Measurements from ENCODE around the gene ZMIZ1.

Gene ZMIZ1

DNA sequence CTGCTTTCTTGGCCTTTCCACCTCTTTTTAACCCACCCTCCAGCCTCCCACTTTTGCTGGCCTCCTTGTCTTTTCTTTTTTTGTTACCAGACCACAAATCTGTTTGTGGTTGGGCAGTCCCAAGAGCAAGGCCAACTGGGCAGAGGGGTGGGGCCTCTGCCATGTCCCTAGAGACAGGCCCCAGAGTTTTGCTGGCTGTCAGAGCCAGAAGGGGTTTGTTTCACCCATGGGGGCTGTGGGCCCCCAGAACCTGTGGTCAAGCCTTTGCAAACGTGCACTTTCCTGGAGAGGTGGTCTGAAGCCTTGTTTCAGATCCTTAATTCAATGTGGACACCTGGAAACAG, 10.3 kb downstream of the ZMIZ1 start:
- no peak for DNase-seq (ENCODE audit: low read depth in 2 of 3, low spot score in 2 of 3)

DNA sequence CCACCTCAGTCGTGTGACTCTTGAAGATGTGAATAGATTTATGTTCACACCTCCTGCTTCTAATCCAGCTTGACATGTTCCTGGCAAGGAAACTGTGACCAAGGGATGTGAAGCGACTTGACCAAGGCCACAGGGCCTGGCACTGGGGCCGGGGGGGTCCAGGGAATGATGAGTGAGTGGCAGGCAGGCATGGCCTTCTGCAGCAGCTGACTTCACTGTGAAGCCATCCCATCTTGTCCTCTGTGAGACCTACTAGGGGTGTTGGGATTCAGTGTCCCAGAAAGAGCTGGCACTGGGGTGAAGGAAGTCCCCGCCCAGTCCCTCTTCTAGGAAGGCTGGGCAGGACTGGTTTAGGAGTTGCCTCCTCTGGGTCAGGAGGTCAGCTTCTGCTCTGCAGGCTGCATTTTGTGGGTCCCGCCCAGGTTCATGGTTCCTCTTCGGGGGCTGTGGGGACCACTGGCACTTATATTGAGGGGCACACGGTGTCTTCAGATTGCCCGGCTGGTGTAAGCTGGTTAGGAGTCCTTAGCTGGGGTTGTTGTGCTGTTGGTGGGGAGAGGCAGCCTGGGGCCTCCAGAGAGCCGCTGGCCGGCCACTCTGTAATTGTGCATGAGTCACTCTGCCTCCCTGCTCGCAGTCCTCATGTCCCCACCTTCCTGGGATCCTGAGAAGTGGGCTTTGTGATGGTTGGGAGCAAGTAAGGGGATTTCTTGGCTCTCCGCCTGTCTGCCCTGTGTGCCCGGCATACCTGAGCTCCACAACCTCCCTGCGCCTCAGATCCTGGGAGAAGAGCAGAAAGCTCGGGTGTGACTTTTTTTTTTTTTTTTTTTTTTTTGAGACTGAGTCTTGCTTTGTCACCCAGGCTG, 11.0 kb downstream of the ZMIZ1 start:
- DNase-seq (ENCODE audit: low read depth in 2 of 3, low spot score in 2 of 3), result no peak

DNA sequence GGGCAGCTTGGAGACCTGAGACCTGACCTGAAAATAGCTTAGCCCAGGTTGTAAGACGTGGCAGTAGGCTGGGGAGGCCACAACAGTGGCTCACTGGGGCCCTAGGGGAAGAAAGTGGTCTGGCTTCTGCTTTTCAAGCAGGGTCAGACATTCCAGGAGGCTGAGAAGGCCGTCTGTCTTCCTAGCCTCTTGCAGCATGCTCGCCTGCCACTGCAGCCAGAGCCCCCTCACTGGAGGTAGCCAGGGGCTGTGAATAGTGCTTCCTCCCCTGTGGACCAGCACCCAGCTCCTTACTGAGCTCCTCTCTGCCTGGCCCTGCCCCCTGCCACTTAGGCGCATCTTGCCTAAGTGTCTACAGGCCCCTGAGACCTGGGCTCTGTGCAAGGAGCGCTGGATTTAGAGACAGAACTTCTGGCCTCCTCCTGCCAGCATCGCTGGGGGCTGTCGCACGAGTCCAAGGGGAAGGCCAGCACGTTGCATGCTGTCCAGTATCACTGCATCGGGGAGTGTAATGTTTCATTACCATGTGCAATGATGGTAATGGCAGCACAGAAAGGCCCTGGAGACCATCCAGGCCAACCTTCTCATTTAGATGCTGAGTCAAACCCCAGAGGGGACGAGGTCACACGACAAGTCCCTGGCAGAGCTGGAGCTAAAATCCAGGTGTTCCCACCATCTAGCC, 12.7 kb downstream of the ZMIZ1 start:
- DNase-seq (ENCODE audit: low read depth in 2 of 3, low spot score in 2 of 3), result no peak

DNA sequence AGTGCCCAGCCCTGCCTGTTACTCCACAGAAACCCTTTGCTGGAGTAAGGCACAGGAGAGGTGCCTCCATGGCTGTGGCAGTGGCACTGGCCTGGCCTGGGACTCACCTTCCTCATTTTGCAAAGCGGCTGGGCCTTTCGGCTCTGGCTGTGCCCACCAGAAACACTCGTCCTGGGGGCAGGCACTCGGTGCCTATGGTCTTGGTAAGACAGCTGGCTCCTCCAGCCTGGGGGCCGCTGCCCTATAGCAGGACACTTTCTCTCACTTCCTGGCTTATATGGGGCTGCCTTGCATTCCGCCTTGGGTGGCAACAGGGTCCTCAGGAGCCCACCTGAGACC, 13.2 kb downstream of the ZMIZ1 start:
- DNase-seq (ENCODE audit: low read depth in 2 of 3, low spot score in 2 of 3), result no peak

DNA sequence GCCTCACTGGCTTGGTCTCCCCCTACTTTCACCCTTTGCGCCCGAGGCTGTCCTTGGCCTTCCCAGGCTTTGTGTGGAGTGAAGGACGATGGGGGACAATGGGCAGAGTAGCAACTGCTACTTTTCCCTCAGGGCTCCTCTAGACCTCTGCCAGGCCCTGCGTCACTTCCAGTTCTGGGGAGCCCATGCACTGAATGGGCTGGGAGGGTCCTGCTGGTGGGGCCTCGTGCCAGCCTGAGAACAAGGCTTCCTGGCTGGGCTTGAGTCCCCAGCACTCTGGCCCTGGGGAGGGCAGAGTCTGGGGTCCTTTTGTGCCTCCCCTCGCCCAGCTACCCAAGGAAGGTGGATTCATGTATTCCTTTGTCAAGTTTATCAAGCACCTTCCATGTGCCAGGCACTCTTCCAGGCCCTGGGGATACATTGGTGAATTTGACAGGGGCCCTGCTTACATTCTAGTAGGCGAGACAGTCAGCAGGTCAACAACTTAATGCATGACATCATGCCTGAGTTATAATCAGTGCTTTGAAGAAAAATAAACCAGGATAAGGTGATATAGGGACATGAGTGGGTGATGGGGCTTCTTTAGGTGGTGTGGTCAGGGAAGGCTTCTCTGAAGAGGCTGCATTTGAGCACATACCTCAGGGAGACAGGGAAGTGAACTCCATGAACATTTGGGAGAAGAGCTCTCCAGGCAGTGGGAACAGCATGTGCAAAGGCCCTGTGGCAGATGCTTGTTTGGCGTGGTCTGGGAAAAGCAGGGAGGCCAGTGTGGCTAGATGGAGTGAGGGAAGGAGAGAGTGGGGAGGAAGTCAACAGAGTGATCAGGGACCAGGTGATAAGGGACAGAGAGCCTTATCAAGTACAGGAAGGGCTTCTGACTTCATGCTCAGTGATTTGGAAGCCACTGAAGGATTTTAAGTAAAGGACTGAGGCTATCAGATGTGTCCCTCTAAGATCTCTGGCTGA, 14.1 kb downstream of the ZMIZ1 start:
- no peak for DNase-seq (ENCODE audit: low read depth in 2 of 3, low spot score in 2 of 3)

DNA sequence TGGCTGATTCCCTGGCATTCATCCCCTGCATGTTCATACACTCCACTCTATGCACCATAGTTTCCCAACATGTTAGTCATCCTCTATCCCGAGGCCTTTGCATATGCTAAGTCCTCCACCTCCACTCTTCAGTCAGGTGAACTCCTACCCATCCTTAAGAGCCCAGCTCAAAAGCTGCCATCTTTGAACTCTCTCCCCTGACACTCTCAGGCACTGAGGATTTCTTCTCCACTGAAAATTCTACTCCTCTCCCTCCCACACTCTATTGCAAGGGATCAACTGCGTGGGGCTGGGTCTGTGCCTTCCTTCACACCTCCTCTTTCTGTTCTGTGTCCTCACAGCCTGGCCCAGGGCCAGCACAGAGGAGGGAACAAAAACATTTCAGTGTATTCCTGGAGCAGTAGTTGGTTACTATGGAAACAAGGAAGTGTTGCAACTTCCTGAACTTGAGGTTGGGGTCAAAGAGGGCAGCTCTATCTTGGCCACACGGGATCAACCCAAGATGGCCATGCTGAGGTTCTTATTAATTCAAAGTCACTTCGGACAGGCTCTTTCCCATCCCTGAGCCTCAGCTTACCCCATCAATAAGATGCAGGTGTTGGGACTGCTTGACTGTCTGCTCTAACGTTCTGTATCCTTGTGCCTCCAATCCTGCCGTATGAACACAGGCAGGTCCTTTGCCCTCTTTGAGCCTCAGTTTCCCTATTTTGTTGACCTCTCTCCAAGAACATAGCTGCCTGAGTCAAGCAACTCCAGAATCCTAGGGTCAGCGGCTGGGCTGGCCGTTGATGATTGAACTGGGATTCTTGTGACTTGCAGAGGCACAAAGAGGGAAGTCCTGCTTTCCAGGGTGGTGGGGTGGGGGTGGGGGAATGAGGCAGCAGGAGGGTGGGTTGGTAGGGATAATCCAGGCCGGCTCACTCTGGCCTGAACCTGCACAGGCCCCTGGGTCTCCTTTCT, 15.5 kb downstream of the ZMIZ1 start:
- DNase-seq (ENCODE audit: low read depth in 2 of 3, low spot score in 2 of 3), result no peak

DNA sequence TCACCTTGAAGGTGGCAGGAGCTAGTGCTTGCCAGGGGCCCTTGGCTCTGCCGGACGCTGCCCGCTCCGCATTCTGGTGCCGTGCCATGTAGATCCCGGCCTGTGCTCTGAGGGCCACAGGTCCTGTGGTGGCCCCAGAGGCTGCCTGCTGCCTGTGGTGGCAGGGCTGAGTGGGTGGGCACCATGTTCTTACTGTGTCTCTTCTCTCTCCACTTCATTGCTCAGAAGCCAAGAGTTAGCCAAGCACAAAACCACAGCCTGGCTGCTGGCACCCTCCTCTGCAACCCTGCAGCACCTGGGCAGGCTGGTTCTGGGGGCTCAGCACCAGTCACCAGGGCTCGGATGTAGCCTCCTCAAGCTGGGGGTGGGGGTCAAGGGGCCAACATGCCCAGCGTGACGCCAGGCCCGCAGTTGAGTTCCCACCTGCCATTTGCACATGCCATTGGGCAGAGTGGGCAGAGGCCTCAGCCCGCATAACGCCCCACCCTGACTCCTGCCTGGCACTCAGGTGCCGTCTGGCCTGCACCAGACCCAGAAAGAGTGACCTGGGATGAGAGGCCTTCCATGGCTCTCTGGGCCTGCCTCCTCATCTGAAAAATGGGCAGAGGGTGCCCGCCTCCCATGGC, 16.3 kb downstream of the ZMIZ1 start:
- DNase-seq (ENCODE audit: low read depth in 2 of 3, low spot score in 2 of 3), result no peak

DNA sequence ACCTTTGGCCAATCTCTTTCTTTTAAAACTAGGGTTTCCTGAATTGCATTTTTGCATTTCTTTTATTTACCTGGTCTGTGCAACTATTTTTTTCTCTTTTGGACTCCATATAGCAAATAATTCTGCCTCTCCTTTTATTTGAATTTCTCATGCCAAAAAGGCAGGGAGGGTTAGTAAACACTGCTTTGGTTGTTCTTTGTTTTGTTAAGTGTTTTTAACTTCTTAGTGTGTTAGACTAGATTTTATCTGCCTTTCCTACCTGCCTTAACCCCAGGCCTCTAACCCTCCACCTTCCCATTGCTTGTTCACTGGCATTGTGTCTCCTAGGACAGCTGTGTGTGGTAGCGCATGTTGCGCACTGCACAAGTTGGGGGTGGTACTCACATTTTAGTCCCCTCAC, 18.1 kb downstream of the ZMIZ1 start:
- DNase-seq (ENCODE audit: low read depth in 2 of 3, low spot score in 2 of 3), result no peak

DNA sequence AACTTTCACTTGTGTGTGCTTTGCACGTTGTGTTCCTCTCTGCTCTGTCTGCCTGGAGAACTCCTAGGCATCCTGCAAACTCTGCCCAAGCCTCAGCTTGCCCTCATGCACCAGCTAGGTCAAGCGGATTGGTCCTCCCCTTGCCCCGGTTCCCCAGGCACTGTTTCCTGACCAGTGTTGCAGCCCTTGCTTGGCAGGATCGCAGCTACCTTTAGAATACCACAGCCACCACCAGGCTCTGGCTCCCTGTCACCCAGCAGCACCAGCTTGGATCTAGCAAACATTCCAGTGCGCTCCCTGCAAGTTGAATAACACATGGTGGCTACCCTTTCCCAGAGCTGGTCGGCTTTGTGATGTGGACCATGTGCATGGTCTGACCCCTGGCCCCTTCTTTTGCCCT, 19.0 kb downstream of the ZMIZ1 start:
- DNase-seq (ENCODE audit: low read depth in 2 of 3, low spot score in 2 of 3), result no peak

DNA sequence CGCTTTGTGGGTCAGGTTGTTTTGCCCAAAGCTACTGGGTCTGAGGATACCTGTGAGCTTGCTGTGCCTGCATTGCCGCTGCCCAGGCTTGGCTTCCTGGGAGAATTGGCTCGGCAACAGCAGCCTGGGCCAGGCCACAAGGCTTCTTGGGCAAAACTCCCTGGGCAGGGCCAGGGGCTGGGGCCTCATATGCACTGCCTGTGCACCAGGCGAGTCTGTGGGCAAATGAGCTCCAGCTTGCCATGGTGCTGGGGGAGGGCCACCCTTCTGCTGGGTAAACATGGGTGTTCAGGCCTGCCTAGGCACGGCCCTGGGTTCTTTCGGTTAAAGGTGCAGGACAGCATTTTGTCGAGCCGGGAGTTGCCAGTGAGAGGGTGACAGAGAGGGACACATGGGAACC, 19.4 kb downstream of the ZMIZ1 start:
- DNase-seq (ENCODE audit: low read depth in 2 of 3, low spot score in 2 of 3), result no peak

DNA sequence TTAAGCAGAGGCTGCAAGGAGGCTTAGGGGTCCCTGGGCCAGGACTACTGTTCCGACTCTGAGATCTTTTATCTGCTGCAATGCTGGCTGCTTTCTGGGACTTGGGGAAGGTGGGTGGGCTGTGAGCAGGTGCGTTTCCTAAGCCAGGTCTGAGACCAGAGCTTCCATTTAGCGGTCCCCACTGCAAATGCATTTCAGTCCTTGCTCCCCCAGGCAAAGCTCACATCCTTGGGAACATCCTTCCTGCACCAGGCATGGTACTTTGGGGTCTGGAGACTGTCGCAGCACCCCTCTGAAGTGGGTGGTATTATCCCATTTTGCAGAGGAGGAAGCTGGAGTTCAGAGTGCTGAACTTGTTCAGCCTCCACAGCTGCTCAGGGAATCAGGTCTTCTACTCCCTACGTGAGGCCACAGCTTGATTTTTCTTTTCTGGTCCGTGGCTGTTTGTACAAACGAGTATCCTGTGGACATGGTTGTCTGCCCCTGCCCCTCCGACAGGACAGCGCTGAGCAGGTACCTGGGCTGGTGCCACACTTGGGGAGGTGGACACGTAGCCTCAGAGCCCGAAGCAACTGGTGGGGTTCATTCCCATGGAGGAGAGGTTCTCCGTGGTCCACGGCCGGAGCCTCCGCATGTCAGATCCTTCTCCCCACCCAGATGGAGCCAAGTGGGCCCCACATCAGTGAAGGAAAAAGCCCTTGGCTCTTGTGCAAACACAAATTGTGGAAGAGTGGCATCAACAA, 20.0 kb downstream of the ZMIZ1 start:
- DNase-seq (ENCODE audit: low read depth in 2 of 3, low spot score in 2 of 3), result no peak

DNA sequence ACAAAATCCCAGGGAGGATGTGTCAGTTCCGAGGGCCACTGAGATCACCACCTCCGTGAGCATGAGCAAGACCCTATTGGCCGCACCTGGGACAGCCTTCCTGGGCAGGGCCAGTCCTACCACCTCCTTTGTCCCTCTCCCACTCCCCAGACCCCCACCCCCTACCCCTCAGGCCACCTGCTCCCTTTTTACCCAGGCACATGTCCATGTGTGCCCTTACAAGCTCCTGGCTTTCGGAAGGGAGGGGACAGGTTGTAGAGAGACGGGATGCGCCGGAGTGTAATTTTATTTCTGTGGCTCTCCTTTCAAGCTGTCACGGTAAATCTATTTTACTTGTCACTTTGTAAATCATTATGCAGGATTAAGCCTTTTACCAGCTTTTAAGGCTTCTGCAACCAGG, 20.9 kb downstream of the ZMIZ1 start:
- no peak for DNase-seq (ENCODE audit: low read depth in 2 of 3, low spot score in 2 of 3)

DNA sequence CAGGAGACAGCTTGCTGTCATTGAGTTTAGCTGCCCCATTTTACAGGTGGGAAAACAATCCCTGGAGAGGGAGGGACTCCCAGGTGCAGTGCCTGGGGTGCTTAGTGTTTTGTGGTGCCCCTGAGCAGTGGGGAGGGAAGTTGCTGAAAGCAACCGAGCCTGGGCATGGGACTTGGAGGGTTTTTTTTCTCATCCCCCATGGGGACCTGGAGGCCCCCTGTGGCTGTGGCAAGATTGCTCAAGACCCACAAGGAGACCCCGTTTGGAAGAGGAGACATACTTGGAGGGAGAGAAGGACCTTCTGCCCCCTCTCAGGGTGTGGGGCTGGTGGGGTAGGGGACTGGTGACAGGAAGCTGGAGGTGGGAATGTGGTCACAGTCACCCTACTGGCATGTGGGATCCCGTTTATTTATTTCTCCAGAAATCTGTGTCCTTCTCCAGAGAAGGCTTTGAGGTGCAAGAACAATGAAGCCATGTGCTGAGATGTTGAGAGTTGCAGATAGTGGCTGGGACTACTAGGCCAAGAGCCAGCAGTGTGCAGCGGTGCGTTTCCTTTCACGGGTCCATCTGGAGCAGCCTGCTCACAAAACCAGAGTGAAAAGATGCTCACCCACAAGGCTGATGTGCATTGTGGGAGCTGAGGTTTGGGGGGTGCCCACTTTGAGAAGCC, 21.5 kb downstream of the ZMIZ1 start:
- DNase-seq (ENCODE audit: low read depth in 2 of 3, low spot score in 2 of 3), result no peak

DNA sequence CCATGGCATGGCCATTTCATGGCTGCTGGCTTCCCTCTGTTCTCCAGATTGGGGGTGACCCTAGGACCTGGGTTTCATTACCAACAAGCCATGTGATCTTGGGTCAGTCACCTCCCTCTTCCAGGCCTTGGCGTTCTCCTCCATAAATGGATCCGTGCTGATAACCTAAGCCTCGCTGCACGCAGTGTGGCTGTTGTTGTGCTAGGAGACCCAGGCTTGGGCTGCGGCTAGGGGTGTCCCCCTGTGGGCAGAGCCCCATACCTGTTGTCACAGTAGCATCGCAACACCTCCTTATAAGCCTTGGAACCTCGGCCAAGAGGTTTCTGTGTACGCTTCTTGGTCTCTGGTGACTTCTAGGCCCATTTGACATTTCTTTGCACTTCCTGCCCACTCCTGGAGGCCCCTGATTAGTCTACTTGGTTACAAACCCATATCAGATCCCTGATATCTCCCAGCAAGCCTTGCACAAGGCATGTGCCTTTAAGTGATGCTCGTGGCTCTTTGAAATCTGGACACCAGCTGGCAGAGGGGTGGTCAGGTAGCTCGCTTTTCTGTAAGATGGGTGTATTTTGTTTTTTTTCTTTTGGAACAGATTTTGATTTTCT, 23.6 kb downstream of the ZMIZ1 start:
- no peak for DNase-seq (ENCODE audit: low read depth in 2 of 3, low spot score in 2 of 3)

DNA sequence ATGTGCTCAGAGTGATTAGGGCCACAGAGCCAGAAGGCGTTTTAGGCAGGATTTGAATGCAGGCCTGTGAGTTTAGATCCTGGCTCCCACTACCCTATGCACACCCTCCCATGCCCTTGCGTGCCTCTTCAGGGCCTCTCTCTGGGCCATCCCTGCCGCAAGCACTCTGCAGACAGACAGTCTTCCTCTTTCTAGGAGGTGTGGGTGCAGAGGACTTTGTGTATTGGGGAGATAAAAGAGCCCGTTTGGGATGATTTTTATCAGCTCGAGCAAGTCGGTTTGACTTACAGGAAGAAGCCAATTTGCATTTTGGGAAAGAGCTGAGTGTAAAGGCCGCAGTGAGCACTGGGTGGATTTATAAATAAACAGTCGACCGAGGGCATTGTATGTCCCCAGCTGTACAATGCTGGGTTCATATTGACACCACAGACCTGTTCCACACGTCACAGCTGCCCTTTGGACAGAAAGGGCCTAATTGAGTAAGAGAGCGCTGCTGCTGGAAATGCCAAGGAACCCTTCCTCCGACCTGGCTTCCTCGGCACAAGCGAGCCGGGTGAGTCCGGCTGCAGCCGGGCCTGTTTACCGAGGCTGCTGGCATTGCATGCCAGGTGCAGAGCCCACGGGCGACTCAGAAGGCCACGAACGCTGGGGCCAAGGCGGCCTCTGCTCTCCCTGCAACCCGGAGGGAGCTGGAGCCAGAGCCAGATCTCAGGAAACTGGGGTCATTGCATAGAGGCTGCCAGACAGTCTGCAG, 25.1 kb downstream of the ZMIZ1 start:
- DNase-seq (ENCODE audit: low read depth in 2 of 3, low spot score in 2 of 3), result no peak

DNA sequence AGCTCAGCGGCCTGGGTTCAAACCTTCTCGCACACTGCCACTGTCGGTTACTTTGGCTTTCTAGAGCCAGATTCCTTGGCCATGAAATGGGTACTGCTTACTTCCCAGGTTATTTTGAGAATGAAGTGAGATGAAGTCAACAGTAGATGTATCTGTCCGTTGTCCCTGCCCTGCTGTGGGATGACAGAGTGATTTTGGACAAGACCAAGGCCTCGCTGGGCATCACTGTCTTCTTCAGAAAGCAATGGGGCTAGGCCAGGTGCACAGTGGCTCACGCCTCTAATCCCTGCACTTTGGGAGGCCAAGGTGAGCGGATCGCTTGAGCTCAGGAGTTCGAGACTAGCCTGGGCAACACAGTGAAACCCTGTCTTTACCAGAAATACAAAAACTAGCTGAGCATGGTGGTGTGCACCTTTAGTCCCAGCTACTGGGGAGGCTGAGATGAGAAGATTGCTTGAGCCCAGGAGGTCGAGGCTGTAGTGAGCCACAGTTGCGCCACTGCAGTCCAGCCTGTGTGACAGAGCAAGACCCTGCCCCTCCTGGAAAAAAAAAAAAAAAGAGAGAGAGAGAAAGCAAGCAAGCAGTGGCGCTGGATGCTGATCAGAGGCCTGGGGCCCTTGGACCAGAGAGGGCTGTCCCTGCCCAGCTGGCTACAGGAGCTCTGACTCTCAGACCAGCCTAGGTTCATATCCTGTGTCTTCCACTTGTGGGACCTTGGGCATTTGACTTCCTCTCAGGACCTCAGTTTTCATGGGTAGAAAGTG, 25.8 kb downstream of the ZMIZ1 start:
- no peak for DNase-seq (ENCODE audit: low read depth in 2 of 3, low spot score in 2 of 3)

DNA sequence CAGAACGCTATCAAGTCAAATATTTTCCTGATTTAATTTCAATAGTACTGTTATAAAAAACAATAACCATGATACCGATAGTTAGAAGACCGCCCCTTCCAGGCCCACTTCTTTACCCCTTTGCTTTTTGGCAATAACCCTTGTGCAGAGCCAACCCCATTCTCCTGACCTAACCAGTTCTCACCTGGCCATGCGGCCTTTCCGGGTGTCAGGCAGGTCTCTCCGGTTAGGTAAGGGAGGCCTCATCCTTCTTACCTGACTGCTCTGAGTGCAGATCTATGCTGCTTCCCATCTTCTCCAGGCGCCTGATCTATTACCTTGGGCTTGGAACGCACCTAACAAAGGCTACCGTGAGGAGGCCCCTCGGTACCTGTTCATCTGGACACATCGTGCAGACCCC, 26.6 kb downstream of the ZMIZ1 start:
- no peak for DNase-seq (ENCODE audit: low read depth in 2 of 3, low spot score in 2 of 3)
